HG03432 (cell line): ENCODE measurements around the gene EWSR1.

Source experiments
- ATAC-seq: cut with Tn5 transposase; IDR thresholded peaks from one replicate; pipeline ENCODE4 v1.9.1; 2021; ENCODE audit warnings: mild to moderate bottlenecking, moderate library complexity; ENCODE audit not compliant: unreplicated experiment

Gene EWSR1

DNA sequence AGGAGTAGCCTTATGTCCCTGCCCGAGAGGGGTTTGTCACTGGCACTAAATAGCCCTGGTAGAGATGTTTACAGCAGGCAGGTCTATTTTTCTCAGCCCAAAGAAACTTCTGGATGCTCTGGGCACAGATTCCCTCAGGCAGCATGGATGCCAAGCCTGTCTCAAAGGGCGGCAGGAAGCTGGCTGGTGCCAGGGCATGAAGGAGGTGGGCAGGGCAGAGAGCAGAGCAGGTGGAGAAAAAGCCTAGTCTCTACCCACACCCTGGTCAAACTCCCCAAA lies 34.3 kb downstream of the EWSR1 start:
- ATAC-seq, result no peak

DNA sequence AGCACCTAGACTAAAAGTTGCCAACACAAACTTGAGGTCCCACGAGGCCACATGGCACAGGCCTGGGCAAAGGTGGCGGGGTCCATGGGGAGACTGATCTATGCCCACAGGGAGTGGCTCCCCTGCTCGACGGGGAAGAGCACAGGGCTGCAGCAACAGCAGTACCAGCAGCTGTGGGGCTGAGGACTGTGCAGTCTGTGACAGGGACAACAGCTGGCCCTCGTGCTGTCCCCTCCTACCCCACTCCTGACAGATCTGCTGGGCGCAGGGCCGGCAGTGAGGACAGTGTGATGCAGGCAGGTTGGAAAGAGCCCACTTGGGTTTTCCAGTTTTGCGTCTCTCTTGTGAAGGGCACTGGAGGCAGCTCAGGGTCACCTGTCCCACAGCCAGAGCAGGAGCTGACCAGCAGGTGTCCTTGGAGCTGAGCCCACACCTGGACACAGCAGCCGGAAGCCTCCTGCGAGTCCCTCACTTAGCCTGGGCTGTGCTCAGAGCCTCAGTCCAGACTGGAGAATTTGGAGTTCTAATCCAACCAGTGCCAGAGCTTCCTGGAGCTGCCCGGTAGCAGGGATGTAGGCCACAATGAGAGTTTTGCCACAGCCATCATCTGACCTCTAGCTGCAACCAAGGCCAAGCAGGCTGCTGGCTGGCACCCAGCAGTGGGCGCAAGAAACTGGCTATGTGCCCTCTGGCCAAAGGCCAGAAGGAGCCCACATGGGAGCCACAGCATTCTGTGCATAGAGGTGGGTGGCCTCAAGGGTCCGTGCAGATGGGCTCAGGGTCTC lies 34.8 kb downstream of the EWSR1 start:
- no peak for ATAC-seq

DNA sequence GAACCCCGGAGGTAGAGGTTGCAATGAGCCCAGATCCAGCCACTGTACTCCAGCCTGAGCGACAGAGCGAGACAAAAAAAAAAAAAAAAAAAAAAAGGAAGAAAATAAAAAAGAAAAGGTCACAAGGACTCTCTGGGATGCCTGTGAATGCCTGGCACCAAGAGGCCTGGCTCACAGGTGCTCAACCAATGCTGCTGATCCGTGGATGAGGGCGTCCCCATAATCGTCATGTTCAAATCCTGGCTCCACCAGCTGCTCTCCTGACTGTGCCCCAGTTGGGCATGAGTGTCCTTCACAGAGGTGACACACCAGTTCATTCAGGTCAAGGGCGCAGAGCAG lies 37.7 kb downstream of the EWSR1 start:
- no peak for ATAC-seq

DNA sequence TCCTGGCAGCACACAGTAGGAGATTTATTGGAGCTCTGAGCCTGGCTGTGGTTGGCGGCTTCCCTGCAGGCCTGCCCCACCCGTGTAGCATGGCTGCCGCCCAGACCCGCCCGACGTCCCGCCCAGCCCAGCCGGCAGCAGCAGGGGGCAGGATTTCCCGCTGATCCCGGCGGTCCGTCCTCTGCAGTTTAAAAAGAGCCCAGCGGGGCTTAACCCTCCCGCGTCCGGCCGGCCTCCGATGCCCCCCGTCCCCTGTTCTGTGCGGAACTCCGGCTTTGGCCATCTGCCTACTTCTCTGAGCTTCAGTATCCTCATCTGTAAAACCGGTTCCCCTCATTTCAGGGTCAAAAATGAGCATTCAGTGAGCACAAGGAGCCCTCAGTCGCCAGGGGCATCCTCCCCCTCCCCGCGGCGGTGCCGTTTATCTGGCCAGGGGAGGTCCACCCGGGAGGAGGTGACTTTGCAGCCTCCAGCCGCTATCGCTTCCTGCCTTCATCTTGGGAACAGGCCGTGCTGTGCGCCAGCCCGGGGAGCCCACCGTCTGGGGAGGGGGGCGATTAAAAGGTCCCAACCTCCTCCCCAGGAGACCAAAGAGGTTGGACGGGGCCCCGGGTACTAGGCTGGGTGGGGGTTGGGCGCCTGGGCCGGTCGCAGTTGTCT lies 38.2 kb downstream of the EWSR1 start, which contains the start of gene GAS2L1:
GAS2L1 (plus strand) TSS at position 476 of the 660 bp plus-strand sequence. CDS start 1,456 bp downstream, outside the sequence.
- no peak for ATAC-seq

DNA sequence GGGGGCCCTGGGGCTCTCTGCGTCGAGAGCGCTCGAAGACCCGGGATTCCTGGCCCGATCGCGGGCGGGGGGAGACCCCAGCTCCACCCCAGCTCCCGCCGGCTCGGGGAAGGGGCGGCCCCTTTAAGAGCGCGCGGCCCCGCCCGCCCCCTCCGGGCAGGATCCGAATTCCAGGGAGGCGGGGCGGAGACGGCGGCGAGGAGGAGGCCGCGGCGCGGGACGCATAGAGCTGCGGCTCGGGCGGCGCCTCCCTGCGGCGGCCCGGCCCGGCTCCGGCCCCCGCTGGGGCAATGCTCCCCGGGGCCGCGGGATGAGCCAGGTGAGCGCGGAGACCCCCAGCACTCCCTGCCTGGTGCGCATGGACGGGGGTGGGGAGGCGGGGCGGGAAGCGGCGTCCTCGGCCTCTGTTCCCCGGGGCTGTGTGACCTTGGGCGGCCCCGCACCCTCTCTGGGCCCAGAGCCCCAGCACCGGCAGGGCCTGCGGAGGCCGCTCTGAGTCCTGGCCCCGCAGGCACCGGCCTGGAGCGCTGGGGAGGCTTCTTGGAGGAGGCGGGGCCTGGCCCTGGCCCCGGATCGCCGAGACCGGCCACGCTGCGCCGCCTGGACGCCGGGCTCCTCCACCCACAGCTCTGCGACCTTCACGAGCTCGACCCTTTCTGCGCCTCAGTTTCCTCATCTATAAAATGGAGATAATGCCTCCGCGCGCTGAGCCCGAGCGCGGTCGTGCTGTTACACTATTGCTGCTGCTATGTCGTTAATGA lies 38.9 kb downstream of the EWSR1 start:
- ATAC-seq, result no peak

DNA sequence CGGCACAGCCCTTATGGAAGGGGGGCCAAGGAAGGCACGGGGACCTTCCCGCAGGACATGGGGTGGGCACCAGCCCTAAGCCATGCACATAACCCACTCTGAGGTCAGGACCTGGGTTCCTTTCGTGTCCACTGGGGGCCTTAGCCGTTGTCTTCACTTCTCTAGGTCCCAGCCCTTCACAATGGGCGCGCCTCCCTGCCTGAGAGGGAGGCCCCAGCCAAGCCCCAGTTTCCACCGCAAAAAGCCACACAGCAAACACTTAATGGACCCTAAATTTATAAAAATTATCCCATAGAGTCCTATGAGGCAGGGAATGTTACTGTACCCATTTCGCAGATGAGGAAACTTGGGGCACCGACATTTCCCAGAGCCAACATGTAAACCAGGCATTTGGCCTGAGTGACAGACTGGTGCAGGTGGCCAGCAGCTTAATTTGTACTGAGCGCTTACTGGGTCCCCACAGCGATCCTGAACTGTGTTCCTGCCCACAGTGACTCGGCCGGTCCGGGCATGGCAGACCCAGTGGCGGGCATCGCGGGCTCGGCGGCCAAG lies 39.6 kb downstream of the EWSR1 start:
- ATAC-seq, result no peak

DNA sequence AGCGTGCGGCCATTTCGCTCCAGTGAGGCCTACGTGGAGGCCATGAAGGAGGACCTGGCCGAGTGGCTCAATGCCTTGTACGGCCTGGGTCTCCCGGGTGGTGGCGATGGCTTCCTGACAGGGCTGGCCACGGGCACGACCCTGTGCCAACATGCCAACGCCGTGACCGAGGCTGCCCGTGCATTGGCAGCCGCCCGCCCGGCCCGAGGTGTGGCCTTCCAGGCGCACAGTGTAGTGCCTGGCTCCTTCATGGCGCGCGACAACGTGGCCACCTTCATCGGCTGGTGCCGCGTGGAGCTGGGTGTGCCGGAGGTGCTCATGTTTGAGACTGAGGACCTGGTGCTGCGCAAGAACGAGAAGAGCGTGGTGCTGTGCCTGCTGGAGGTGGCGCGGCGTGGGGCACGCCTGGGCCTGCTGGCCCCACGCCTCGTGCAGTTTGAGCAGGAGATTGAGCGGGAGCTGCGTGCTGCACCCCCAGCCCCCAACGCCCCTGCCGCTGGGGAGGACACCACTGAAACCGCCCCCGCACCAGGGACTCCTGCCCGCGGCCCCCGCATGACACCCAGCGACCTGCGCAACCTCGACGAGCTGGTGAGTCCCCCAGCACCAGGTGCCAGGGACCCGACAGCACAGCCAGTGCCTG lies 40.2 kb downstream of the EWSR1 start:
- ATAC-seq, result no peak

DNA sequence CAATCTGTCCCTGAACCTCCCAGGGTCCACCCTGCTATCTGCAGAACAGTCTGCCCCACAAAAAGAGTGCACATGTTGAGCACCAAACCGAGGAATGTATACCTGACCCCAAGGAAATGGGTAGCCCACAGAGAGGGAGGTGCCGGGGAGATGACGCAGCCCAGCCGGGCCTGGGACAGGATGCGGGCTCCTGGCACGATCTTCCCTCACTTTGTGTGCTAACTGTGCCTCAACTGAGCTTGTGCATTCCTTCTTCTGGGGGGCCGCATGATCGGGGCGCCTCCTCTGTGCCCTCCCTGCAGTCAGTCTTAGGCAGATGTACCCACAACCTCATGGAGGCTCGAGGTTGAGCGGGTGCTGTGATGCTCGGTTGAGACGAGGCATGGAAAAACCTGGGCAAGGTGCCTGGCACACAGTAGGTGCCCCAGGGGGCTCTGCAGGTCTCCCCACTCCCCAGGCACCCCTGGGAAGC lies 40.8 kb downstream of the EWSR1 start:
- no peak for ATAC-seq

DNA sequence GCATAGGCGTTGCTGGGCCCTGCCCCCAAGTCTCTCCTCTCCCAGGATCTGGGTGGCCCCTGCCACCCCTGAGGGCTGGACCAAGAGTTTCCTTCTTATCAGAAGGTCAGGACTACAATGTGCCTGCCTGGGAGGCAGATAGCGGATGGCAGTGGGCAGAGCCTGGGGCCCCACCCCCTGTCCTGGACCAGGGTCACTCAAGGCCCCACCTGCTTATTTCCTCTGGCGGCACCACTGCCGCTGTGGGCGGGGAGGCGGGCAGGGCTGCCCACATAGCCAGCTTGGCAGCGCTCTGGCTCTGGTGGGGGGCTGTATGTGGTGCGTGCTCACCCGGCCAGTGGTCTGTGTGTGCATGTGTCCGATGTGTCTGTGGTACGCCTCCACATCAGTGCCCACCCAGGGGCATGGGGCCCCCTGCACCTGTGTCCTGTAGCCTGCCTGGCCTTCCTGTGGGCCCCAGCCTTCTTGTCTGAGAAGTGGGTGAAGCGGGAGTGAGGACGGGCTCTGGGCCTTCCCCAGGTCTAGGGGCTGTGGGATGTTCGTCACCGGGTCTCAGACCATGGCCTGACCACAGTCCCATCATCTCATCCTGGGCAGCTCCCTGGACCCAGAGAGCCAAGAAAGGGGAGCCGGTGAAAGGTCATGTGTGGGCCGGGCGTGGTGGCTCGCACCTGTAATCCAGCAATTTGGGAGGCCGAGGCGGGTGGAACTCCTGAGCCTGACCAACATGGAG lies 41.4 kb downstream of the EWSR1 start:
- no peak for ATAC-seq

DNA sequence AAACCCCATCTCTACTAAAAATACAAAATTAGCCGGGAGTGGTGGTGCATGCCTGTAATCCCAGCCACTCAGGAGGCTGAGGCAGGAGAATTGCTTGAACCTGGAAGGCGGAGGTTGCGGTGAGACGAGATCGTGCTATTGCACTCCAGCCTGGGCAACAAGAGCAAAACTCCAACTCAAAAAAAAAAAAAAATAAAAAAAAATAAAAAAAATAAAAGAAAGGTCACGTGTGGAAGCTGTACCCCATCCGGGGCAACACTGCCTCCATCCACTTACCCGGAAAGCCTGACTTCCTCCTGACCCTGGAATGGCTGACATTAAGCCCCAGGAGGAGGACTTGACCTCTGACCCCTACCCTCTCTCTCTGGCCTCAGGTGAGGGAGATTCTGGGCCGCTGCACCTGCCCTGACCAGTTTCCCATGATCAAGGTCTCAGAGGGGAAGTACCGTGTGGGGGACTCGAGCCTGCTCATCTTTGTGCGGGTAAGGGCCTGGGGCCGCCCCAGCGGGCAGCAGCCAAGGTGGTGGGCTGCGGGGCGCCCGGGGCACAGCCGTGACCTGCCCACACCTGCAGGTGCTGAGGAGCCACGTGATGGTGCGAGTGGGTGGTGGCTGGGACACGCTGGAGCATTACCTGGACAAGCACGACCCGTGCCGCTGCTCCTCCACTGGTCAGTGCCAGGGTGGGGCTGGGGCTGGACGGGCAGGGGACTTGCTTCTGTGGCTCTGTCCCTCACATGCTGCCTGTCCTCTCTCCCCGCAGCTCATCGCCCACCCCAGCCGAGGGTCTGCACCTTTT lies 42.2 kb downstream of the EWSR1 start:
- ATAC-seq, result no peak

DNA sequence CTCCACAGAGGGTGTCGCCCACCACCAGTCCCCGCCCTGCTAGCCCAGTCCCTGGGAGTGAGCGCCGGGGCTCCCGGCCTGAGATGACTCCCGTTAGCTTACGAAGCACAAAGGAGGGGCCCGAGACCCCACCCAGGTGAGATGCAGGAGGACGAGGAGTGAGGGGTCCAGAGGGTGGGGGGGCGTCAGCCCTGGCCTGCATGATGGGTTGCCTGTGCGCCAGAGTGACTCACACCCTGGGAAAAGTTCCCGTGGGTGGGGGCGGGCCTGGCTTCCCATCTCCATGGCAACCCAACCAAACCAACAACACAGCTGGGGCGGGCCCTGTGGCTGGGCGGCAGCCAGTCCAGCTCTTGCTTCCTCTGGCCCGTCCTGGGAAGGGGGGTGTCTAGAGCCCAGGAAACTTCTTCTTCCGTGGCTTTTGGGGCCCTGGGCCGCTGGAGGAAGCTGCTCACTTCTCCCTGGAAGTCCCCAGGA lies 42.8 kb downstream of the EWSR1 start:
- no peak for ATAC-seq

DNA sequence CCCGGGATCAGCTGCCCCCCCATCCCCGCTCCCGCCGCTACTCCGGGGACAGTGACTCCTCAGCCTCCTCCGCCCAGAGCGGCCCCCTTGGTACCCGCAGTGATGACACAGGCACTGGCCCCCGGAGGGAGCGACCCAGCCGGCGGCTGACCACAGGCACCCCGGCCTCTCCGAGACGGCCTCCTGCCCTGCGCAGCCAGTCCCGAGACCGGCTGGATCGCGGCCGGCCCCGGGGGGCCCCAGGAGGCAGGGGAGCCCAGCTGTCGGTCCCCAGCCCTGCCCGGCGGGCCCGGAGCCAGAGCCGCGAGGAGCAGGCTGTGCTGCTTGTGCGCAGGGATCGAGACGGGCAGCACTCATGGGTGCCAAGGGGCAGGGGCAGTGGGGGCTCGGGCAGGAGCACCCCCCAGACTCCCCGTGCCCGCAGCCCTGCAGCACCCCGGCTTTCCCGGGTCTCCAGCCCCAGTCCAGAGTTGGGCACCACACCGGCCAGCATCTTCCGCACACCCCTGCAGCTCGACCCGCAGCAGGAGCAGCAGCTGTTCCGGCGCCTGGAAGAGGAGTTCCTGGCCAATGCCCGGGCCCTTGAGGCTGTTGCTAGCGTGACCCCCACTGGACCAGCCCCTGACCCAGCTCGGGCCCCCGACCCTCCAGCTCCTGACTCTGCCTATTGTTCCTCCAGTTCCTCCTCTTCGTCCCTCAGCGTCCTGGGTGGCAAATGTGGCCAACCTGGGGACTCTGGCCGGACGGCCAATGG lies 43.6 kb downstream of the EWSR1 start:
- ATAC-seq, result no peak

DNA sequence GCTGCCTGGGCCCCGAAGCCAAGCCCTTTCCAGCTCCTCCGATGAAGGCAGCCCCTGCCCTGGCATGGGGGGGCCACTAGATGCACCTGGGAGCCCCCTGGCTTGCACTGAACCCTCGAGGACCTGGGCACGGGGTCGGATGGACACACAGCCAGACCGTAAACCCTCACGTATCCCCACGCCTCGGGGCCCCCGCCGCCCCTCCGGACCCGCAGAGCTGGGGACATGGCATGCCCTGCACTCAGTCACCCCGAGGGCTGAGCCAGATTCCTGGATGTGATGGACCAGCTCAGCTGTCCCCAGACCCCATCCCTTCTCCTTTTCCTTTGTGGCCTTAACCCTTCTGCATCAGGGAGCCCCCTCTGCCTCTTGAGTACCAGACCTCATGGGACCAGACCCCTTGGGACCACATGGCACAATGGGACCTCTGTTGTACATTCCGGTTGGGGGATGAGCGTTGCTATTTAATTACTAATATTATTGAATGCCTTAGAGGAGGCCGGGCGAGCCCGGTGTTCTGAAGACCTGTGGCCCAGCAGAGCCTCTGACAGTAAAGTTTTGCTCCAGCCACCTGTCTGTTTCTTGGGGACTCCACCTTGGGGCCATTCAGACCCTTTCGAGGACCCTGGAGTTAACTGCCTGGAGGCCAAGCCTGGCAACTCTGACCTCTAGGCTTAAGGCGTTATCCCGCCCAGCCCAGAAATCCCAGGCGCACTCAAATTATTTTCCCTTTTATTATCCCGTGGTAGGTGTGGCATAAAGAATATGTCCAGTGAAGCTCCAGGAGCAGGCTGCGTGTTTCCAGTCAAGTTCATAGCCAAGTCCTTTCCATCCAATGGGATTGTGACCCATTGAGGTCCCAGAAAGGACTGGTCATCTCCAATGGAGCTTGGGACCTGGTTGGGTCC lies 44.4 kb downstream of the EWSR1 start:
- no peak for ATAC-seq

DNA sequence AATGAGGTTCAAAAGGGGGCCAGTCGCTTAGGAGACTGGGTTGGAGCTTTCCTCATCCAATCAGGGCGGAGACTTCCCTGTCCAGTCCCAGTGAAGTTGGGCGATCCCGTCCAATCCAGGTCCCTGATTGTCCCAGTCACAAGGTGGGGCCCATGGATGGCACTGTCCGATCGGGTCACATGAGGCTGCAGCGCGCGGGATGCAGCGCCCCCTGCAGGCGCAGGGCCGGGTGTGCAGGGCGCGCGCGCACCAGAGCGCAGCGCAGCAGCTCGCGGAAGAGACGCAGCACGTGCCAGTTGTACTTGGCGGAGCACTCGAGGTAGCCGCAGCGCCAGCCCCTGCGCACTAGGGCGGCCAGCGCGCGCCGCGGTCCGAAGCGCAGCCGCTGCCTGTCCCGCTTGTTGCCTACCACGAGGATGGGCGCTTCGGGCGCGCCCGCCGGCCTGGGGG lies 45.1 kb downstream of the EWSR1 start:
- no peak for ATAC-seq

DNA sequence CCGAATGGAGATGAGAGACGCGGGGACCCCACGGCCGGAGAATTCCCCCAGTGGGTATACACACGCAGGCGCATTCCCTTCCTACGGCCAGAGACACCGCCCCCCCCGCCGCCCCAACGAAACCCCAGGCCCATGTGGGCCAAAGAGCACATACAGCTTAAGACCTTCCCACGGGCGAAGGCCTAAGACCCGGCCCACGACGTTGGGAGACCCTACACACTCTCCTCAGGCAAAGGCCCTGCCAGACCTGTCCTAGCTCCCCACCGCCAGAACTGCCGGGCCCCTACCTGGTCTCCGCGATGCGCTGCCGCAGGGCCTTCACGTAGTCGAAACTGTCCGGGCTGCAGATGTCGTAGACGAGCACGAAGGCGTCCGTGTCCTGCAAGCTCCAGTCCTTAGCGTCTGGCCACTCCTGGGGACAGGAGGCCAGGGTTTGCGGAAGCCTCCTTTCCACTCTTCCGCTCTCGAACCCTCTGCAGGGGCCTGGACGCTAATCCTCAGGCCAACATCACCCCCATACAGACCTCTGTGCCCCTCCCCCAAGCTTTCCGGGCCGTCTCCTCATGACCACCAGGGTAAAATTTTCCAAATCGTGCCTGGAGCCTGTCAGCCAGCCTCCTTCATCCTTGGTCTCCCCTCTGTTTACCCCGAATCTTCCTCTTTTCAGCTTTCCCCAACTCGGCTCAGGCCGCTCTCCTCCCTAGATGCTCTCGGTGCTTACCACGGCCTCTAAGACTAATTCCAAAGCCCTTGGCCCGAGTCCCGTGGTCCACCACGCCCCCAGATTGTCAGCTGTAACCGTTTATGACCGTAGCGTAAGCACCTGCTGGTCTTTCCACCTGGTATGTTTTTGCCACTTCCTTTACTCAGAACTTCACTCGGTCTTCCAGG lies 45.8 kb downstream of the EWSR1 start:
- no peak for ATAC-seq

DNA sequence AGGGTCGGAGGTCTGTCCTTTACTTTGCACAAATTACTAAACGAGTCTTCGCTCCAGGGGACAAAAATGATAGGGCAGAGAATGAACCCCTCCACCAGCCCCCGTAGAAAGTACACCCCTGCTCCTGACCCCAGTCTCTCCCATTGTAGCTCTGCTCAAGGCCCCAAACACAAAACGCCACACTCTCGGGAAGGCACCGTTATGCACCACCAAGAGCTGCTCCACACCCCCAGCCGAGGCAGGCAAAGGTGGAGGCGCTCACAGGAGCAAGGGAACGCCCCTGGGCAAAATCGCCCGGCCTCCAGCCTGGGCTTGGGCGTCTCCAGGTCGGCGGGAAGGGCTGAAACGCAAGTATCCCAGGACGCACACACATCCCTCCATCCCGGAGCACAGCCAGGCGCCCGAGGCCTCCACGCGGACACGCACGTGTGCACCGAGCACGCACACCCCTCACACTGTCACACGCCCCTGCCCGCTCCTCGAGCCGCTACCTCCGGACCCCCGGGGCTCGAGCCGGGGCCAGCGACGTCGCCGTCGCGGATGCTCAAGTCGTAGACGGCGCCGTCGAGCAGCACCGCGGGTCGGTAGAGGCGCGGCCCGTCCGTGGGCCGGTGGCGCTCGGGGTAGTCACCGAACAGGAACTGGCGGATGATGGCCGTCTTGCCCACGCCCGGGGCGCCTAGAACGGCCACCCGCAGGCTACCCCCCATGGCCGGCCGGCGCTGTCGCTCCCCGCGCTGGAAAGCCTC lies 46.6 kb downstream of the EWSR1 start:
- no peak for ATAC-seq
